ENCODE measurements around the gene MAB21L4. TPM values are rescaled to one million over a fixed set of nuclear protein-coding genes. Genes with fewer than 3 reads are reported as not detected.

The MAB21L4 gene
- polyA plus RNA-seq, 1 of the 3 experiments (the other 2 are of a cell fraction) = not detected

DNA sequence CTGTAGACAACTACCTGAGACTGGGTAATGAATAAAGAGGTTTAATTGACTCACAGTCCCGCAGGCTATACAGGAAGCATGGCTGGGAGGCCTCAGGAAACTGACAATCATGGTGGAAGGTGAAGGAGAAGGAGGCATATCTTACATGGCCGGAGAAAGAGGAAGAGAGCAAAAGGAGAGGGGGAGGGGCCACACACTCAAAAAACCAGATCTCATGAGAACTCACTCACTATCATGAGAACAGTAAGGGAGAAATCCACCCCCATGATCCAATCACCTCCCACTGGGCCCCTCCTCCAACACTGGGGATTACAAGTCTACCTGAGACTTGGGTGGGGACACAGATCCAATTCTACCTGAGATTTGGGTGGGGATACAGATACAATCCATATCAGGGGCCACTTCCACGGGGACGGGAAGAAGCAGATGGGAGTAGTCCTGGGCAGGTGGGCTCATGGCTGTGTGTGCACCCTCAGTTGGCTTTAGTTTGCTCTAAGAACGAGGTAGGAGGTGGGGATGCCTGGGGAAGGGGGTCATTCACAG is 9.9 kb downstream of the MAB21L4 start:
- Histone ChIP-seq H2AFZ (ENCODE audit: low read depth) (no peak overlapping the region), H3K9ac (no peak overlapping the region), H3K27me3 (ENCODE audit: insufficient read depth) (no peaks in the 10 kb centered on the region), H3F3A (replicated peaks; ENCODE audit: insufficient read depth) (no peaks in the 10 kb centered on the region), H3K9me2 (no peaks in the 10 kb centered on the region), H3K4me2 (no peak overlapping the region), H3K4me1 (ENCODE audit: control insufficient read depth in 1 of 2, insufficient read depth in 2 of 2, low read depth in 1 of 2, low read length in 1 of 2) (no peaks in the 10 kb centered on the region; a peak in 1 of 4 replicates), H3K9me3 (no peaks in the 10 kb centered on the region), H3K27ac (ENCODE audit: low read depth in 2 of 2, low read length in 1 of 2) (no peak overlapping the region), H3K4me3 (ENCODE audit: low read depth in 2 of 2, low read length in 1 of 2) (no peak overlapping the region), H3K36me3 (replicated peaks in 1 of 2; ENCODE audit: control insufficient read depth in 1 of 2, insufficient read depth in 2 of 2, low read length in 1 of 2) (no peaks in the 10 kb centered on the region), H4K20me1 (ENCODE audit: insufficient read depth) (no peaks in the 10 kb centered on the region), H3K79me2 (ENCODE audit: insufficient read depth) (no peaks in the 10 kb centered on the region)
- 52% methylated on average over 5 of the region's 5 CpGs for WGBS (ENCODE audit: low lambda C conversion rate)
- ChIA-PET CTCF (interaction anchor here (1.2 kb wide), 1 partner anchor 29 kb away, joined by 3 read pairs; no protein-coding TSS in a partner anchor), POLR2A (no interaction called here)
- no peak for DNase-seq
- TF ChIP-seq SIN3A (IDR thresholded peaks at IDR 0.05; ENCODE audit: borderline replicate concordance, low read depth, low read length) = no peak
- no peak for TF ChIP-seq SMC3 (IDR thresholded peaks at IDR 0.05; ENCODE audit: low read depth, low read length)
- TF ChIP-seq RXRA (IDR thresholded peaks at IDR 0.05; ENCODE audit: borderline replicate concordance, low read depth) = no peak
- TF ChIP-seq, protein P1, sequence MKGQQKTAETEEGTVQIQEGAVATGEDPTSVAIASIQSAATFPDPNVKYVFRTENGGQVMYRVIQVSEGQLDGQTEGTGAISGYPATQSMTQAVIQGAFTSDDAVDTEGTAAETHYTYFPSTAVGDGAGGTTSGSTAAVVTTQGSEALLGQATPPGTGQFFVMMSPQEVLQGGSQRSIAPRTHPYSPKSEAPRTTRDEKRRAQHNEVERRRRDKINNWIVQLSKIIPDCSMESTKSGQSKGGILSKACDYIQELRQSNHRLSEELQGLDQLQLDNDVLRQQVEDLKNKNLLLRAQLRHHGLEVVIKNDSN (IDR thresholded peaks at IDR 0.05; ENCODE audit: borderline replicate concordance, low read depth) = no peak
- no peak for TF ChIP-seq NFIC (IDR thresholded peaks at IDR 0.05; ENCODE audit: borderline replicate concordance)
- no peak for TF ChIP-seq EZH2phosphoT487 (IDR thresholded peaks at IDR 0.05; ENCODE audit: borderline replicate concordance, low read depth)
- no peak for TF ChIP-seq FOSL2 (IDR thresholded peaks at IDR 0.05; ENCODE audit: borderline replicate concordance, low read depth)
- no peak for TF ChIP-seq EP300 (IDR thresholded peaks at IDR 0.05; ENCODE audit: borderline replicate concordance in 1 of 2, low read depth in 1 of 2, low read length in 1 of 2)
- no peak for TF ChIP-seq TAF1 (IDR thresholded peaks at IDR 0.05; ENCODE audit: borderline replicate concordance, low read depth, low read length)
- no peak for TF ChIP-seq GATA2 (CRISPR knock-in tag; IDR thresholded peaks at IDR 0.05)
- no peak for TF ChIP-seq YY1 (IDR thresholded peaks at IDR 0.05; ENCODE audit: low read depth)

DNA sequence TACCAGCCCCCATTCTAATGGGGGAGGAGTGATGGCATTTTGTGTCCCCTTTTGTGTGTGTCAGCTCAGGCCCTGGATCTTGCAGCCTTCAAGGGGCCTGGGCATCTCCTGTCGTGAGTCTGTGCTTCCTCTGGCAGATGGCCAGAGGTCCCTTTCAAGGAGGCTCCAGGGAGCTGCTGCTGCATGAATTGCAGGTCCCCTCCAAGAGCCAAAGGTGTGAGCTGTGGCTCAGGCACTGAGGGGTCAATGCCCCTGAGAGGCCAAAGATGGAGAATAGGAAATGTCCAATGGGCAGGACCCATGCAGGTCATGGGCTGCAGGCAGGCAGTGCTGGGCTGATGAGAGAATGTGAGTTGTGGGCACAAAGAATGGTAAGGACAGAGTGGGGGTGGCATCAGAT is 10.4 kb downstream of the MAB21L4 start:
- H3K27me3 ChIP-seq (ENCODE audit: insufficient read depth) = no peaks in the 10 kb centered on the region
- no CpG with 5 or more reads among the region's 1 CpG for WGBS (ENCODE audit: low lambda C conversion rate)
- H4K20me1 ChIP-seq (ENCODE audit: insufficient read depth) = no peaks in the 10 kb centered on the region
- H3K79me2 ChIP-seq (ENCODE audit: insufficient read depth) = no peaks in the 10 kb centered on the region
- no peaks in the 10 kb centered on the region for H3K36me3 ChIP-seq (replicated peaks in 1 of 2; ENCODE audit: control insufficient read depth in 1 of 2, insufficient read depth in 2 of 2, low read length in 1 of 2)
- H3K9me3 ChIP-seq = no peaks in the 10 kb centered on the region
- no peaks in the 10 kb centered on the region for H3K9me2 ChIP-seq
- H3K27ac ChIP-seq (ENCODE audit: low read depth in 2 of 2, low read length in 1 of 2) = no peak overlapping the region
- H3K4me1 ChIP-seq (ENCODE audit: control insufficient read depth in 1 of 2, insufficient read depth in 2 of 2, low read depth in 1 of 2, low read length in 1 of 2) = no peaks in the 10 kb centered on the region; a peak in 1 of 4 replicates
- H3F3A ChIP-seq (replicated peaks; ENCODE audit: insufficient read depth) = no peaks in the 10 kb centered on the region
- CTCF ChIA-PET = no interaction called here
- no peak for TF ChIP-seq FOXJ3 (CRISPR knock-in tag; IDR thresholded peaks at IDR 0.05)
- no peak for TF ChIP-seq TEAD4 (IDR thresholded peaks at IDR 0.05; ENCODE audit: borderline replicate concordance, insufficient read depth)
- TF ChIP-seq RXRA (IDR thresholded peaks at IDR 0.05; ENCODE audit: borderline replicate concordance, low read depth) = no peak
- TF ChIP-seq RAD21 (IDR thresholded peaks at IDR 0.05; ENCODE audit: low read length) = no peak
- TF ChIP-seq RCOR1 (IDR thresholded peaks at IDR 0.05; ENCODE audit: low read length) = no peak
- no peak for TF ChIP-seq JUND (IDR thresholded peaks at IDR 0.05)
- no peak for TF ChIP-seq EZH2phosphoT487 (IDR thresholded peaks at IDR 0.05; ENCODE audit: borderline replicate concordance, low read depth)
- no peak for TF ChIP-seq GABPA (IDR thresholded peaks at IDR 0.05; ENCODE audit: low read depth)
- no peak for TF ChIP-seq YY1 (IDR thresholded peaks at IDR 0.05; ENCODE audit: low read depth)
- no peak for TF ChIP-seq CHD2 (IDR thresholded peaks at IDR 0.05; ENCODE audit: low read length, partially characterized antibody)
- TF ChIP-seq, protein P2, sequence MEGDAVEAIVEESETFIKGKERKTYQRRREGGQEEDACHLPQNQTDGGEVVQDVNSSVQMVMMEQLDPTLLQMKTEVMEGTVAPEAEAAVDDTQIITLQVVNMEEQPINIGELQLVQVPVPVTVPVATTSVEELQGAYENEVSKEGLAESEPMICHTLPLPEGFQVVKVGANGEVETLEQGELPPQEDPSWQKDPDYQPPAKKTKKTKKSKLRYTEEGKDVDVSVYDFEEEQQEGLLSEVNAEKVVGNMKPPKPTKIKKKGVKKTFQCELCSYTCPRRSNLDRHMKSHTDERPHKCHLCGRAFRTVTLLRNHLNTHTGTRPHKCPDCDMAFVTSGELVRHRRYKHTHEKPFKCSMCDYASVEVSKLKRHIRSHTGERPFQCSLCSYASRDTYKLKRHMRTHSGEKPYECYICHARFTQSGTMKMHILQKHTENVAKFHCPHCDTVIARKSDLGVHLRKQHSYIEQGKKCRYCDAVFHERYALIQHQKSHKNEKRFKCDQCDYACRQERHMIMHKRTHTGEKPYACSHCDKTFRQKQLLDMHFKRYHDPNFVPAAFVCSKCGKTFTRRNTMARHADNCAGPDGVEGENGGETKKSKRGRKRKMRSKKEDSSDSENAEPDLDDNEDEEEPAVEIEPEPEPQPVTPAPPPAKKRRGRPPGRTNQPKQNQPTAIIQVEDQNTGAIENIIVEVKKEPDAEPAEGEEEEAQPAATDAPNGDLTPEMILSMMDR (IDR thresholded peaks at IDR 0.05) = no peak
- TF ChIP-seq, protein P3, sequence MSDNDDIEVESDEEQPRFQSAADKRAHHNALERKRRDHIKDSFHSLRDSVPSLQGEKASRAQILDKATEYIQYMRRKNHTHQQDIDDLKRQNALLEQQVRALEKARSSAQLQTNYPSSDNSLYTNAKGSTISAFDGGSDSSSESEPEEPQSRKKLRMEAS (IDR thresholded peaks at IDR 0.05; ENCODE audit: low read depth) = no peak
- no peak for TF ChIP-seq TAF1 (IDR thresholded peaks at IDR 0.05; ENCODE audit: borderline replicate concordance, low read depth, low read length)
- no peak overlapping the region for H3K9ac ChIP-seq
- POLR2A ChIA-PET = no interaction called here
- DNase-seq = no peak
- H3K4me2 ChIP-seq = no peak overlapping the region
- H3K4me3 ChIP-seq (ENCODE audit: low read depth in 2 of 2, low read length in 1 of 2) = no peak overlapping the region
- H2AFZ ChIP-seq (ENCODE audit: low read depth) = no peak overlapping the region
